ENCODE data around the gene XPC.

Gene XPC

GRCh38 chr3:14127516-14128161 lies 50.8 kb downstream of the XPC start:
- no peak for DNase-seq (ENCODE audit: low read depth)
- H3K4me3 ChIP-seq (ENCODE audit: low read depth, low read length): no peak overlapping the region
- TF ChIP-seq, protein P1, sequence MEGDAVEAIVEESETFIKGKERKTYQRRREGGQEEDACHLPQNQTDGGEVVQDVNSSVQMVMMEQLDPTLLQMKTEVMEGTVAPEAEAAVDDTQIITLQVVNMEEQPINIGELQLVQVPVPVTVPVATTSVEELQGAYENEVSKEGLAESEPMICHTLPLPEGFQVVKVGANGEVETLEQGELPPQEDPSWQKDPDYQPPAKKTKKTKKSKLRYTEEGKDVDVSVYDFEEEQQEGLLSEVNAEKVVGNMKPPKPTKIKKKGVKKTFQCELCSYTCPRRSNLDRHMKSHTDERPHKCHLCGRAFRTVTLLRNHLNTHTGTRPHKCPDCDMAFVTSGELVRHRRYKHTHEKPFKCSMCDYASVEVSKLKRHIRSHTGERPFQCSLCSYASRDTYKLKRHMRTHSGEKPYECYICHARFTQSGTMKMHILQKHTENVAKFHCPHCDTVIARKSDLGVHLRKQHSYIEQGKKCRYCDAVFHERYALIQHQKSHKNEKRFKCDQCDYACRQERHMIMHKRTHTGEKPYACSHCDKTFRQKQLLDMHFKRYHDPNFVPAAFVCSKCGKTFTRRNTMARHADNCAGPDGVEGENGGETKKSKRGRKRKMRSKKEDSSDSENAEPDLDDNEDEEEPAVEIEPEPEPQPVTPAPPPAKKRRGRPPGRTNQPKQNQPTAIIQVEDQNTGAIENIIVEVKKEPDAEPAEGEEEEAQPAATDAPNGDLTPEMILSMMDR (IDR thresholded peaks at IDR 0.05; ENCODE audit: low read depth, low read length, missing control alignments): no peak

GRCh38 chr3:14126887-14127505 lies 51.4 kb downstream of the XPC start:
- TF ChIP-seq, protein P1 (IDR thresholded peaks at IDR 0.05; ENCODE audit: low read depth, low read length, missing control alignments): no peak
- H3K4me3 ChIP-seq (ENCODE audit: low read depth, low read length): no peak overlapping the region

GRCh38 chr3:14126017-14126886 lies 52.1 kb downstream of the XPC start:
- TF ChIP-seq, protein P1 (IDR thresholded peaks at IDR 0.05; ENCODE audit: low read depth, low read length, missing control alignments): no peak
- peak overlapping the region; percentile 91 for H3K4me3 ChIP-seq (ENCODE audit: low read depth, low read length)
- DNase-seq (ENCODE audit: low read depth): no peak

More at GRCh38 chr3:14126887-14127505, 51.4 kb downstream of the XPC start:
- no peak for DNase-seq (ENCODE audit: low read depth)

DNA sequence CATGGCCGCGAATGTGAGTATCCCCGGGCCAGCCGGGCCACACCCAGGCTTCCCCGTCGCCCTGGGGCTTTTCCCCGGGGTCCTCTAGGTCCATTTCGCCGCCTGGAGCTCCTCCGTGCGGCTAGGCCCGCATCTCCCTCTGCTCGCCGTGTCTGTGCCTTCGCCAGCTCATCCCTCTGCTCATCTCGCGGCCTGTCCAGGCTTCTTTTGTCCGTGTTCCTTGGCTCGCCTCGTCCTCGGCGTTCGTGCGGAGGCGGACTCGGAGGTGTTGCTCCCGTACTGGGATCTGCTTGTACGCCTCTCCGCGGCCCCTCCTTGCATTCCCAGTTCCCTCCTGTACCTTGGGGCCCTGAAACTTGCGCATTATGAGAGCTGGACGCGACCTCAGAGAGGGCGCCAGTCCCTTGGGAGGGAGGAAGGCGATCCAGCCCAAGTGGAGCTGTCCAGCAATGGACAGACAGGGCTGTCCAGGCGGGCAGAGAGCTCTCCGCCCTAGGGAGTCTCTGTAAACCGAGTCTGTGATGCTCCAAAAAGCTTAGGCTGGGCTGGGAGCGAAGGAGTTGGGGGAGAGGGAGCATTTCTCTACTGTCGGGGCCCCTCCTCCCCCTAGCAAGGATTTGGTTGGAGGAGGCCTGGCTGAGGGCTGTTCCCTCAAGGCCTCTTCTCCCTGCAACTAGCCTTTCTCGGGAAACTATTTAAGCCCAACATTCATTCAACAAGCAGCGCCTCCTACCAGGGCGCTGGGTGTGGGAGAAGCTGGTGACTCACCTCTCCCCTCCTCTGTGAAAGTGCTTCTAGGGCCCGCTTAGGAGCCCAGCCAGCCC lies 53.0 kb downstream of the XPC start:
- no peak for DNase-seq (ENCODE audit: low read depth)
- TF ChIP-seq, protein P1 (IDR thresholded peaks at IDR 0.05; ENCODE audit: low read depth, low read length, missing control alignments): no peak
- H3K4me3 ChIP-seq (ENCODE audit: low read depth, low read length): peak overlapping the region; percentile 91

DNA sequence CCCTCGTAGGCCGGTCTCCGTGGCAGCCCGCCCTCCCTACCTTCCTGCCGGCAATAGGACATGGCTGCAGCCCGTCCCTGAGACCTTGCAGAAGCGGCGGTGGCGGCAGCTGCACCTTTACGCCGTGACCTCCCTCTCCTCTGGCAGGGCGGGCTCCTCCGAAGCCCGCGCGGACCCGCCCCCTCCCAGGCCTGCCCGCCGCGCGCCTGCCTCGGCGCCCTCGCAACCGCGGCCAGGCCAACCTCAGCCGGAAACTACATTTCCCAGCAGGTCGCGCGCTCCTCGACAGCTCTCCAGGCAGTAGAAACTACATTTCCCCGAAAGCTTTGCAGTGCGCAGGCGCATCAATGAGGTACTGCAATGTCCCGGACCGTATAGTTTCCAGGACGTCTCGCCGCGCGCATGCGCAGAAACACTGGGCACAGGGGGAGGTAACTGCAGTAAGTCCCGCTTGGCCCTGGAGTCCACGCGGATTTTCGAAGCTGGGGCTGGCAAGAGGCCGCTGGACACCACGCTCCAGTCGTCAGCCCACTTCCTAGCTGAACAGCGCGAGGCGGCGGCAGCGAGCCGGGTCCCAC lies 53.7 kb downstream of the XPC start, which contains the start of the genes CHCHD4 and TMEM43:
TSS of gene CHCHD4 (minus strand) at position 256 of the 578 bp plus-strand sequence. CDS start at position 62, 194 bp downstream.
TSS of gene TMEM43 (plus strand) at position 438 of the 578 bp plus-strand sequence. CDS start 142 bp downstream, outside the sequence.
- peak within 1 kb of the TSS; percentile 91 for H3K4me3 ChIP-seq (ENCODE audit: low read depth, low read length)
- peak; percentile 97 for DNase-seq (ENCODE audit: low read depth)
- TF ChIP-seq, protein P1 (IDR thresholded peaks at IDR 0.05; ENCODE audit: low read depth, low read length, missing control alignments): no peak

- TF ChIP-seq, protein P1 (IDR thresholded peaks at IDR 0.05; ENCODE audit: low read depth, low read length, missing control alignments): no peak
- DNase-seq (ENCODE audit: low read depth): peak; percentile 70
- peak overlapping the region; percentile 91 for H3K4me3 ChIP-seq (ENCODE audit: low read depth, low read length)
Observed at GRCh38 chr3:14124223-14124614, 54.2 kb downstream of the XPC start.
